GM21367 (cell line): Measurements from ENCODE around the gene CDC20B.
"Not testable (repeated sequence)": the region's sequence is repeated elsewhere in the genome, so short reads cannot be mapped to it uniquely, and the experiment has no call there.

Source experiments
- ATAC-seq: cut with Tn5 transposase; IDR thresholded peaks from one replicate; pipeline ENCODE4 v1.9.1; 2021; ENCODE audit not compliant: unreplicated experiment

CDC20B gene

DNA sequence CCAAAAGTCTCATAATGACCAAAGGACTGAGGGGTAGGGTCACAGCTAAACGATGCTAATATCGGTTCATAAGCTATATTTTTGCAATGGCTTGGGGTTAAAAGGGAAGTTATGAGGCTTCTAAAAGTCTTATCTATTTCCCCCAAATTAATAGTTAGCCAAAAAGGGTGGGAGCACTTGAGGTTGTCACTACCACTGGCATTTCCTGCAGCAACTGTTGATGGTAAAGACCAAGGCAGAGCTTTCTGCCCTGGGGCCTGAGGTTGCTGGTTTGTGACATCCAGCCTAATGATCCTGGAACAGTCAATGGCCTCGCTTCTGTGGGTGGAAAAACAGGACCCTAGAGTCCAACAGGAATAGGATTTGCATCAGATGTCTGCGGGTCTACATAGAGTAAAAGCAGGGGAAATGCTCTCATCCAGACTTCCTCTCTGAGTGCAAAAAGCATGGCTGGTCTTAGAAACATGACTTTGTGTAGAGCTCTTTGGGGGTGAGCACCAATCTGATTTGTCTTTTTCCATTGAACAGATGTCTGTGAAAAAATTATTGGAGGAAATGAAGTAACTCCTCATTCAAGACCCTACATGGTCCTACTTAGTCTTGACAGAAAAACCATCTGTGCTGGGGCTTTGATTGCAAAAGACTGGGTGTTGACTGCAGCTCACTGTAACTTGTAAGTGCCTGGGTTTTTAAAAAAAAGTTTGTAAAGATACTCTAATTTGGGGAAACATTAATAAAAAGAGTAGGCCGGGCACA, 67.9 kb downstream of the CDC20B start:
- ATAC-seq = no peak

DNA sequence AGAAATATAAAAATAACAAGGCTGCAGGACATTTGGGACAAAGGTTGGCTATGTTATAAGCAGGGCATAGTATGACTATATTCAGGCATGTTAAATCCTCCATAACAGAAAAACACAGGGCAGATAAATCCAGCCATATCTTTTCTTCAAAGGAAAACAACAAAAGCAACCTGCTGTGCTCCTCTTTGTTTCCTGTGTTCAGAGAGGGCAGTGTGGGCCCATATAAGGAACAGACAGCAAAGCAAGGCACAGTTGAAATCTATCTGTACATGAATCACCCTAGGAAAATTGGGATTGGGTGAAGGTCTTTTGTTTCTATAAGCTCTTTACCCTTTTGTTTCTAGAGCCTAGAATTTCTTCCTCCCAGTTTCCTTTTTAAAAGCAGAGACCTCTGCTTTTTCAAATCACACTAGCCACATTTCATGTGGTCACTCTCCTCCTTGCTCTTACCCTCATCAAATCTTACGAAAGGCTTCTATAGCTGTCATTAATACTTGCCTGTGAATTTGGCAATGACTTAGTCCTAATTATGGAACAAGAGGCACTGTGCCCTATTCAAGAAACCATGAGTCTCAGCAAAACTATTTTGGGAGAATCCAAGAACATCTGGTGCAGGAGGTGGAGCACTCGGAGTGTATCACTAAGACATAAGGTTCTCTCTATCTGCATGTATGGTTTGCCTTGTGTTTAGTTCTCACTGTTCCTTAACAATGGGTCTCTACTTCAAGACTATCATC, 68.8 kb downstream of the CDC20B start:
- no peak for ATAC-seq

GRCh38 chr5:55102348-55102747, 70.6 kb downstream of the CDC20B start, which contains the start of gene GZMA:
Gene GZMA, plus strand, starts transcription at chr5:55102646. Its CDS starts 37 bp downstream, at chr5:55102683.
- ATAC-seq = no peak

- no peak for ATAC-seq
Observed at GRCh38 chr5:55101556-55102276, 71.3 kb downstream of the CDC20B start.

DNA sequence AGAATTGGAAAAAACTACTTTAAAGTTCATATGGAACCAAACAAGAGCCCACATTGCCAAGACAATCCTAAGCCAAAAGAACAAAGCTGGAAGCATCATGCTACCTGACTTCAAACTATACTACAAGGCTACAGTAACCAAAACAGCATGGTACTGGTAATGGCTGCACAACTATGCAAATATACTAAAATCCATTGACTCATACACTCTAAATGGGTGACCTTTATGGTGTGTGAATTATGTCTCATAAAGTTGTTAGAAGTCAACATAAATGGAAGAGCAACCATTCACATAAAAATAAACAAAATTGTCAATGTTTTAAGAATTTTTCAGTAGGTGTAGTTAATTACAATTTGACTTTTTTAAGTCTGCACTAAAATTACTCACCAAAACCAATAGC, 71.8 kb downstream of the CDC20B start:
- ATAC-seq = not testable (repeated sequence)

DNA sequence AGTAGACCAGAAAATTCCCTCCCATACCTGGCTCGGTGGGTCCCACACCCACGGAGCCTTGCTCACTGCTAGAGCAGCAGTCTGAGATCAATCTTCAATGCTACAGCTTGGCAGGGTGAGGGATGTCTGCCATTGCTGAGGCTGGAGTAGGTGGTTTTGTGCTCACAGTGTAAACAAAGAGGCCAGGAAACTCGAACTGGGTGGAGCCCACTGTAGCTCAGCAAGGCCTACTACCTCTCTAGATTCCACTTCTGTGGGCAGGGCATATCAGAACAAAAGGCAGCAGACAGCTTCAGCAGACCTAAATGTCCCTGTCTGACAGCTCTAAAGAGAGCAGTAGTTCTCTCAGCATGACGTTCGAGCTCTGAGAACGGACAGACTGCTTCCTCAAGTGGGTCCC, 76.1 kb downstream of the CDC20B start:
- no peak for ATAC-seq

DNA sequence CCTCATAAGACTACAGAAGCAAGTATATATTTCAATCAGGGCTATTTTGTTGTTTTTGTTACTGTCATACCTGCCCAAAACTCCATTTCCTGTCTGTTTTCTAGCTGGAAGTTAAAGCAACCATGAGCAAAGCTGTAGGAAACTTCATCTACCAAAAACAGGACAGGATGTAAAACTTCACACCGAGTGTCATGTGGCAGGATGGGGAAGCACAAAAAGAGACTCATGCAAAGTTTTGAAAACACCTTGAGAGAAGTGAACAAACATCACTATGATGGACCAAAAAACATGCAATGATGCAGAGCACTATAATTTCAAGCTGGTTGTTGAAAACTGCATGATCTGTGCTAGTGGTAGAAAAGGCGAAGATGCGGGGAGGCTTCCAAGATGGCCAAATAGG, 76.8 kb downstream of the CDC20B start:
- no peak for ATAC-seq

- ATAC-seq = not testable (repeated sequence)
Observed at GRCh38 chr5:55091011-55091410, 82.0 kb downstream of the CDC20B start.

DNA sequence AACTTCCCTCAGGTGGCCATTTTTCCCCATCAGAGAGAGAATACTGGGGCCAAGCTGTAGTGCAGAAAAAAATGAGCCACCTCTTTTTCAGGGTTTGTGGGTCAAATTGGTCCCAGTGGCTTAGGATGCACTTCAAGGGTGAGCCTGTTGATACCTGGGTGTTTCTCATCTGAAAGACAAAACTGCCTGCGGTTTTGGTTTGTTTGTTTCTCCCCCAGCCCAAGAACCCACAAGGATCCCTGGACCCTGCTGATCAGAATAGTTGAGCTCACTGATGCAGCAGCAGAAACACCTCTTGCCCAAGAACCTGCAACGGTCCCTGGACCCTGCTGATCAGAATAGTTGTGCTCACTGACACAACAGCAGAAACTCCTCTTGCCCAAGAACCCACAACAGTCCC, 83.7 kb downstream of the CDC20B start:
- ATAC-seq = not testable (repeated sequence)

- no peak for ATAC-seq
Observed at GRCh38 chr5:55081541-55081940, 91.4 kb downstream of the CDC20B start.

- ATAC-seq = no peak
Observed at GRCh38 chr5:55073211-55073610, 99.8 kb downstream of the CDC20B start.

- no peak for ATAC-seq
Observed at GRCh38 chr5:55072666-55073065, 100.3 kb downstream of the CDC20B start.

DNA sequence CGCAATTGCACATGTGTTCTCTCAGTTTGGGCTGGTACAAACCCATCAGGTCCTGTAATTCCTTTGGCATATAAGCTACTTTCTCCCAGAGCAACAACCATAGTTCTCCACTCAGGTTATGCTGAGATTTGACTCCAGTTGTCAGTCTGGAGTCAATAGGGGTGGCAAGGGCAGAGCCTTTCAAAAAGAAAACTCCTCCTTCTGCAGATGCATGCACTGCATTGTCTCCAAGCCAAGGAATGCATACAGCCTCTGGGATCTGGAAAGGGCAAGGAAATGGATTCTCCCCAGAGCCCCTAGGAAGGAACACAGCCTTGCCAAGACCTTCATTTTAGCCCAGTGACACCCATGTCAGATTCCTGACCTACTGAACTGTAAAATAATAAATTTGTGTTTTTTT, 101.6 kb downstream of the CDC20B start:
- no peak for ATAC-seq

GRCh38 chr5:55070968-55071367, 102.0 kb downstream of the CDC20B start:
- ATAC-seq = no peak

DNA sequence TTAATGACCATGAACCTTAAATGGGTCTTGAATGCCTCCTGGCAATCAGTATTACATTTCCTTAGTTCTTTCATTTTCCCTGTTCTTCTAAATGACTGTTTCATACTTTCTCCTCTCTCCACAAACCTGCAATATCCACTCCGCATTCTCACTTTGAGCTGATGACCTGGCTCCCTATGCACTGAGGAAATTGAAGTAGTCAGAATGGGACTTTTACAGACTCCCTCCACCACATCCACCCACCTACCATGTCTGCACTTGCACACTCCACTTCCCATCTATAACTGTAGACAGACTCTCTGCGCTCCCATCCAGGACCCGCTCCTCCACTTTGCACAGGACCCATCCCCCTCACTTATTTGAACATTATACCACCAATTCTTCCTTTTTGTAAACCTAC, 106.7 kb downstream of the CDC20B start:
- no peak for ATAC-seq

DNA sequence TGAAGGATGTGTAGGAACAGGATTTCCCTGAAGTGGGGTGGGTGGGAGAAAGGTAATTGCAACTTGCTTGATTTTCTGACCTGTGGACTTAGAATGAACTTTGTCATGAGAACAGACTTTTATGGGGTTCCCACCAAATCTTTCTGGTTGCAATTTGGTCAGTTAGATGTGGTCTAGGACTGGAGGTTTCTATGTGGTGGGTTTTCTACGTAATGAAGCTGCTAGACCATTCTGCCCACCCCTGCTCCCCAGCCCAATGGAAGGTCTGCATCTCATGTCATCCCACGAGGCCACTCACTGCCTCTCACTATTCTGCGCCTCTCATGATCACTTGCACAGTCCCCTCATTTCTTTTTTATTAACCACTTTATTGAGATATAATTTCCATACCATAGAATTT, 108.5 kb downstream of the CDC20B start:
- ATAC-seq = no peak

DNA sequence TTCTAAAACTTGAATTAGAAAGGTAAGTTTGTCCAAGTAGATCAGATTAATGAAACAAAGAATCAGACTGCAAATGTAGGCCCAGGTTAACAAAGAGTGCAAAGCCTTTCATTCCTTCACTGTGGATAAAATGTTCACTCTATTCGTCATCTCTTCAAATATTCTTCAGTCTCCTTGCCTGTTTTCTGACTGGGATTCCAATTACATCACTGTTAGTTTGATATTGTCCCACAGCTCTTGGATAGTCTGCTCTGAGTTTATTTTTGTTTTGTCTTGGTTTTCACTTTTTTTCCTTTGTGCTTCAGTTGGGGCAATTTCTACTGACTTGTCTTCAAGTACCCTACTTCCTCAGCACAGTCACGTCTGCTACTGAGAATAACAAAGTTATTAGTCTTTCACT, 109.1 kb downstream of the CDC20B start:
- ATAC-seq = no peak

- ATAC-seq = no peak
Observed at GRCh38 chr5:55063220-55063863, 109.6 kb downstream of the CDC20B start.
